ENCODE measurements around the gene NDUFB3. TPM values are rescaled to one million over a fixed set of nuclear protein-coding genes. Genes with fewer than 3 reads are reported as not detected.
"Not testable (repeated sequence)": the region's sequence is repeated elsewhere in the genome, so short reads cannot be mapped to it uniquely, and the experiment has no call there.

NDUFB3 gene
- total and polyA plus RNA-seq, 8 donors, result 58.2 to 92.9 (median 66.3) TPM

DNA sequence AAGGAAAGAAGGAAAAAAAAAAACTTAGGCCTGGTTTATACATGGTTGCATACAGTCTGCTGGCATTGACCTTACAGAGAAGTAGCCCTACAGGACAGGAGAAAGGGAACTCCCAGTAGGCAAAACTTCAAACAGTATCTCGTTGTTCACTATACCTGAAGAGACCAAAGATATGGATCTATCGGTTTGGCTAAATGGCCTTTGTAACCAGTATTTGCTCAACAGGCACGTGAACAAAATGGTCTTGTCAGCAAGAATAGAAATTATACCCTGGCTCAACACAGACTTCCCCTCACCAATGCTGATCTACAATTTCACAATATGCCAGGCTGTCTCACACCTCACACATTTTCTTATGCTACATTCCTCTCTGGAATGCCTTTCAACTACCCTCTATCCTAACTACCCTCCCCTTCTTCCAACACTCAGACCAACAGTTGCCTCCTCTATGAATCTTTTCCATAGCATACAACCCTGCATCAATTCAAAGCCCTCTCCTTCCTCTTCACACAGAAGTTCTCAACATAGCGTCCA is 14.0 kb upstream of the NDUFB3 start:
- peak overlapping the region in 1 of 2 donors; percentile 53 for H3K27ac ChIP-seq

DNA sequence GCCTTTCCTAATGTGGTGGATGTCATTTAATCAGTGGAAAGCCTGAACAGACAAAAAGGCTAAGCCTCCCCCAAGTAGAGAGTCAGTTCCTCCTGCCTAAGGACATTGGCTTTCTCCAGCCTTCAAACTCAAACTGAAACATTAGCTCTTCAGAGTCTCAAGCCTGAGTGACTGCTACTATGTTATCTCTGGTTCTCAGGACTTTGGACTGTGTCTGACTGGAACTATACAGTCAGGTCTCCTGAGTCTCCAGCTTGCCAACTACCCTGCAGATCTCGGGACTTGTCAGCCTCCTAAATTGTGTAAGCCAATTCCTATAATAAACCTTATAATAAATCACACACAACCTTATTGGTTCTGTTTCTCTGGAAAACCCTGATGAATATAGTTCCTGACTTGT is 12.9 kb upstream of the NDUFB3 start:
- H3K4me1 ChIP-seq, result peaks cover 0 to 36% of the 10 kb centered on the region in 2 donors
- no peak for ATAC-seq
- TF ChIP-seq, protein P1, sequence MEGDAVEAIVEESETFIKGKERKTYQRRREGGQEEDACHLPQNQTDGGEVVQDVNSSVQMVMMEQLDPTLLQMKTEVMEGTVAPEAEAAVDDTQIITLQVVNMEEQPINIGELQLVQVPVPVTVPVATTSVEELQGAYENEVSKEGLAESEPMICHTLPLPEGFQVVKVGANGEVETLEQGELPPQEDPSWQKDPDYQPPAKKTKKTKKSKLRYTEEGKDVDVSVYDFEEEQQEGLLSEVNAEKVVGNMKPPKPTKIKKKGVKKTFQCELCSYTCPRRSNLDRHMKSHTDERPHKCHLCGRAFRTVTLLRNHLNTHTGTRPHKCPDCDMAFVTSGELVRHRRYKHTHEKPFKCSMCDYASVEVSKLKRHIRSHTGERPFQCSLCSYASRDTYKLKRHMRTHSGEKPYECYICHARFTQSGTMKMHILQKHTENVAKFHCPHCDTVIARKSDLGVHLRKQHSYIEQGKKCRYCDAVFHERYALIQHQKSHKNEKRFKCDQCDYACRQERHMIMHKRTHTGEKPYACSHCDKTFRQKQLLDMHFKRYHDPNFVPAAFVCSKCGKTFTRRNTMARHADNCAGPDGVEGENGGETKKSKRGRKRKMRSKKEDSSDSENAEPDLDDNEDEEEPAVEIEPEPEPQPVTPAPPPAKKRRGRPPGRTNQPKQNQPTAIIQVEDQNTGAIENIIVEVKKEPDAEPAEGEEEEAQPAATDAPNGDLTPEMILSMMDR (IDR thresholded peaks at IDR 0.05), result no peak
- H3K4me3 ChIP-seq, result no peak overlapping the region
- no peak for DNase-seq
- no peaks in the 10 kb centered on the region for H3K27me3 ChIP-seq
- H3K9me3 ChIP-seq, result no peaks in the 10 kb centered on the region
- H3K27ac ChIP-seq, result peak overlapping the region in 1 of 2 donors; percentile 61
- H3K36me3 ChIP-seq, result peaks cover 0 to 1% of the 10 kb centered on the region in 2 donors
- intact Hi-C loops (cut with DNase I), result no loop called here

More for the DNA sequence above, 14.0 kb upstream of the NDUFB3 start:
- TF ChIP-seq, protein P1 (IDR thresholded peaks at IDR 0.05), result no peak
- intact Hi-C loops (cut with DNase I), result no loop called here
- peaks cover 0 to 4% of the 10 kb centered on the region in 2 donors for H3K36me3 ChIP-seq
- peaks cover 0 to 40% of the 10 kb centered on the region in 2 donors for H3K4me1 ChIP-seq
- H3K4me3 ChIP-seq, result no peak overlapping the region
- H3K27me3 ChIP-seq, result no peaks in the 10 kb centered on the region
- ATAC-seq (no peak), DNase-seq (no peak)
- no peaks in the 10 kb centered on the region for H3K9me3 ChIP-seq

DNA sequence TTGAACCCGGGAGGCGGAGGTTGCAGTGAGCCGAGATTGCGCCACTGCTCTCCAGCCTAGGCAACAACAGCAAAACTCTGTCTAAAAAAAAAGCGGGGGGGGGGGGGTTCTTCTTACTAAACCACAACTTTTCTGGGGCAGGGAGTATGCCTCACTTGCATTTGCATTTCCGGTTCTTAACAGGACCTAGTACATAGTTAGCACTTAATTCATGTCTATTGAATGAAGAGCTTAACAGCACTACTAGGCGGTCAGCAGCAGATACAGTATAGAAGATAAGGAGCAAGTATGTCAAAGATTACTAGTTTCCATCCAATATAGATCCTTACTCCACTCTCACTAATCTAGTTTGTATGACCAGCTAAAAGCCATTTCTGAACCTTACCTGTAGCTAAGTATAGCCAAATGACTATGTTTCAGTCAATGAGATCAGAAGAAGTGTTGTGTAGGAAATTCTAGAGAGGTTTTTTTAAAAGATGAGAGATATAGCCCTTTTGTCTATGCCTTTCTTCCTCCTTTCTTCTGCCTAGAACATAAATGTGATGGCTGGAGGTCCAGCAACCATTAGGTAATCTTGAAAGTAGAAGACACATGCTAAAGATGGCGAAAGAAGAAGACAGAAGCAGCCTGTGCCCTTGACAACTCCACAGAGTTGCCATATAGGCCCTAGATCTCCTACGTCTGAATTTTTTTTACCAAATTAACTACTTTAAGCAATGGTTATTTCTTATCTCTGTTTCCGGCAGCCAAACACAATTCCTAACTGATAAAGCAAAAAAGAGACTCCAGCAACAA is 11.6 kb upstream of the NDUFB3 start:
- intact Hi-C loops (cut with DNase I), result no loop called here
- H3K36me3 ChIP-seq, result no peaks in the 10 kb centered on the region
- no peaks in the 10 kb centered on the region for H3K9me3 ChIP-seq
- ATAC-seq, result peak; percentile 51
- H3K4me1 ChIP-seq, result peaks cover 0 to 38% of the 10 kb centered on the region in 2 donors
- H3K27ac ChIP-seq, result peak overlapping the region in 1 of 2 donors; percentile 61
- H3K4me3 ChIP-seq, result no peak overlapping the region
- TF ChIP-seq, protein P1 (IDR thresholded peaks at IDR 0.05), result no peak
- DNase-seq, result no peak
- H3K27me3 ChIP-seq, result no peaks in the 10 kb centered on the region

DNA sequence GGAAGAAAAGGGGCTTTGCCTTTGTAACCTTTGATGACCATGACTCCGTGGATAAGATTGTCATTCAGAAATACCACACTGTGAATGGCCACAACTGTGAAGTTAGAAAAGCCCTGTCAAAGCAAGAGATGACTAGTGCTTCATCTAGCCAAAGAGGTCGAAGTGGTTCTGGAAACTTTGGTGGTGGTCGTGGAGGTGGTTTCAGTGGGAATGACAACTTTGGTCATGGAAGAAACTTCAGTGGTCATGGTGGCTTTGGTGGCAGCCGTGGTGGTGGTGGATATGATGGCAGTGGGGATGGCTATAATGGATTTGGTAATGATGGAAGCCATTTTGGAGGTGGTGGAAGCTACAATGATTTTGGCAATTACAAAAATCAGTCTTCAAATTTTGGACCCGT is 8.3 kb upstream of the NDUFB3 start:
- peaks cover 0 to 42% of the 10 kb centered on the region in 2 donors for H3K4me1 ChIP-seq
- H3K27ac ChIP-seq; H3K27me3 ChIP-seq; H3K4me3 ChIP-seq; DNase-seq; intact Hi-C loops (cut with DNase I); ATAC-seq; H3K36me3 ChIP-seq; H3K9me3 ChIP-seq: not testable (repeated sequence)

- TF ChIP-seq, protein P1 (IDR thresholded peaks at IDR 0.05), result no peak
These were observed 6.9 kb upstream of the NDUFB3 start for GRCh38 chr2:201064797-201065329.

More at GRCh38 chr2:201064797-201065329, 6.9 kb upstream of the NDUFB3 start:
- Histone ChIP-seq H3K4me1 (peaks cover 6 to 42% of the 10 kb centered on the region in 2 donors), H3K36me3 (no peaks in the 10 kb centered on the region), H3K9me3 (no peaks in the 10 kb centered on the region), H3K4me3 (no peak overlapping the region), H3K27ac (no peak overlapping the region), H3K27me3 (no peaks in the 10 kb centered on the region)
- ATAC-seq (no peak), DNase-seq (no peak)
- intact Hi-C loops (cut with DNase I), result no loop called here
